ENCODE data around the gene KLK2. TPM values are rescaled to one million over a fixed set of nuclear protein-coding genes. Genes with fewer than 3 reads are reported as not detected.

Gene KLK2
- total RNA-seq, 1 donor from 2014 or later = not detected

- H3K27me3 Mint-ChIP-seq = peaks cover 60% of the 10 kb centered on the region
- DNase-seq (ENCODE audit: low spot score, unreplicated experiment) = no peak
- H3K27ac Mint-ChIP-seq = no peak overlapping the region
- TF ChIP-seq CTCF (IDR thresholded peaks at IDR 0.05; ENCODE audit: unreplicated experiment) = no peak
- H3K4me1 Mint-ChIP-seq (ENCODE audit: low read depth) = peaks cover 1% of the 10 kb centered on the region
- H3K4me3 Mint-ChIP-seq (ENCODE audit: low read depth) = no peak overlapping the region
- no peaks in the 10 kb centered on the region for H3K9me3 Mint-ChIP-seq (ENCODE audit: low read depth)
- H3K36me3 Mint-ChIP-seq (ENCODE audit: insufficient read depth) = no peaks in the 10 kb centered on the region
These were observed 52.5 kb downstream of the KLK2 start for GRCh38 chr19:50925734-50926133.

GRCh38 chr19:50926144-50926543 lies 52.9 kb downstream of the KLK2 start:
- Mint-ChIP-seq H3K36me3 (ENCODE audit: insufficient read depth) (no peaks in the 10 kb centered on the region), H3K4me3 (ENCODE audit: low read depth) (no peak overlapping the region), H3K4me1 (ENCODE audit: low read depth) (peaks cover 1% of the 10 kb centered on the region), H3K9me3 (ENCODE audit: low read depth) (no peaks in the 10 kb centered on the region), H3K27me3 (peaks cover 63% of the 10 kb centered on the region), H3K27ac (no peak overlapping the region)
- TF ChIP-seq CTCF (IDR thresholded peaks at IDR 0.05; ENCODE audit: unreplicated experiment) = no peak
- DNase-seq (ENCODE audit: low spot score, unreplicated experiment) = no peak

DNA sequence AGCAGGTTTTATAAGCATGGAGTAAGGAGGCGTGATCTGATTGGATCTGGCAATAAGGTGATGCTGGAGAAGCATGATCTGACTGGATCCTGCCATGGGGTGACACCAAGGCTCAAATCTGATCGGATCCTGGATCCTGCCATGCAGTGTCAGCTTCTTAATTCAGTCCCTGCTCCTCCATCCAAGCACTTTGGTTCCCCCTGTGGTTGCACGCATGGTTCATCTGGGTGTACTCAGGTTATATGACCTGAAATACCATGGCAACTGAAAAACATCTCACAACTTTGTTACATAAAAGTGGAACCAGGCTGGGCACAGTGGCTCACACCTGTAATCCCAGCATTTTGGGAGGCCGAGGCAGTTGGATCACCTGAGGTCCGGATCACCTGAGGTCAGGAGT lies 55.6 kb downstream of the KLK2 start:
- no peak for DNase-seq (ENCODE audit: low spot score, unreplicated experiment)
- H3K36me3 Mint-ChIP-seq (ENCODE audit: insufficient read depth) = no peaks in the 10 kb centered on the region
- H3K27ac Mint-ChIP-seq = no peak overlapping the region
- H3K4me1 Mint-ChIP-seq (ENCODE audit: low read depth) = no peaks in the 10 kb centered on the region
- no peak for TF ChIP-seq CTCF (IDR thresholded peaks at IDR 0.05; ENCODE audit: unreplicated experiment)
- no peak overlapping the region for H3K4me3 Mint-ChIP-seq (ENCODE audit: low read depth)
- no peaks in the 10 kb centered on the region for H3K9me3 Mint-ChIP-seq (ENCODE audit: low read depth)
- H3K27me3 Mint-ChIP-seq = peaks cover 61% of the 10 kb centered on the region

Other genes with a start within 250 kb of the KLK2 start
- 0.91 and 1.8 TPM in 2 replicates for gene SYT3, start 233.6 kb upstream of the KLK2 start, total RNA-seq
- gene C19orf81, start 224.0 kb upstream of the KLK2 start, total RNA-seq = 5.6 and 8.6 TPM in 2 replicates
- 0.20 and 0.36 TPM in 2 replicates for gene SHANK1, start 153.6 kb upstream of the KLK2 start, total RNA-seq
- gene CLEC11A, start 150.1 kb upstream of the KLK2 start, total RNA-seq = 4.7 and 5.4 TPM in 2 replicates
- gene GPR32, start 103.0 kb upstream of the KLK2 start, total RNA-seq = not detected in 2 replicates
- not detected in 2 replicates for gene ACP4, start 83.0 kb upstream of the KLK2 start, total RNA-seq
- not detected in 2 replicates for gene KLK1, start 49.7 kb upstream of the KLK2 start, total RNA-seq
- not detected in 2 replicates for gene KLK15, start 39.9 kb upstream of the KLK2 start, total RNA-seq
- not detected in 2 replicates for gene KLK3, start 18.5 kb upstream of the KLK2 start, total RNA-seq
- gene KLK4, start 38.0 kb downstream of the KLK2 start, total RNA-seq = not detected in 2 replicates
- gene KLK5, start 79.6 kb downstream of the KLK2 start, total RNA-seq = not detected in 2 replicates
- 0.62 and 1.2 TPM in 2 replicates for gene KLK6, start 96.2 kb downstream of the KLK2 start, total RNA-seq
- gene KLK7, start 110.5 kb downstream of the KLK2 start, total RNA-seq = not detected in 2 replicates
- not detected in 2 replicates for gene KLK8, start 128.2 kb downstream of the KLK2 start, total RNA-seq
- not detected in 2 replicates for gene KLK10, start 146.3 kb downstream of the KLK2 start, total RNA-seq
- gene KLK11, start 153.2 kb downstream of the KLK2 start, total RNA-seq = not detected in 2 replicates
- gene KLK12, start 161.6 kb downstream of the KLK2 start, total RNA-seq = 0.44 and 1.0 TPM in 2 replicates
- gene KLK13, start 191.7 kb downstream of the KLK2 start, total RNA-seq = 1.1 and 1.6 TPM in 2 replicates
- gene KLK14, start 209.4 kb downstream of the KLK2 start, total RNA-seq = 0.62 and 0.89 TPM in 2 replicates
- 7.4 and 7.8 TPM in 2 replicates for gene CTU1, start 235.0 kb downstream of the KLK2 start, total RNA-seq